Epithelial cell of esophagus (primary cell): ENCODE results near the gene ADAMTSL2.

Experiments used
- DNase-seq: peaks from one replicate; pipeline ENCODE4 v3.0.0; 2010; ENCODE audit warnings: low read depth
- H3K4me3 ChIP-seq: 2 replicates; pipeline ENCODE4 v1.5.1; 2011; ENCODE audit warnings: mild to moderate bottlenecking, low read length, control low read depth
- TF ChIP-seq, protein P1 (sequence below): IDR thresholded peaks from 2 replicates; pipeline ENCODE4 v1.5.1; 2011; ENCODE audit warnings: low read depth, mild to moderate bottlenecking, low read length, control low read depth, inconsistent platforms; ENCODE audit not compliant: insufficient read depth; ENCODE audit errors: missing control alignments

The ADAMTSL2 gene

DNA sequence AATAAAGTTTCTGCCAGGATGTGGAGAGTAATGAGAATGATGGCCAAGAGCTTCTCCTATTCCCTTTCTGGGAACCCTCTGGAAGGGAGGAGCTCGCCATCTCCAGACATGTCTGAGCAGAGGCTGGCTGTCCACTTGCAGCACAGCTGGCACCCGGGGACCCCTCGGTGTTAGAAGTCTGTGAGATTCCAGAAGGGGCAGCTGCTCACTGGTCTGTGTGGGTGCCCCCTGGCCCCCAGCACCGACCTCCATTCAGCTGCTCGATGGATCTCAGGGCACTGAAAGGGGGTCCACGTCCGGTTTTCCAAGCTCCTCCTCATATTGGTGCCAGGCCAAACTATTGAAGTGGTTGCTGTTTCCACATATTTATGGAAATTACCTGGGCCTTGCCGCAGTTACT is 78.3 kb downstream of the ADAMTSL2 start:
- no peak overlapping the region for H3K4me3 ChIP-seq

DNA sequence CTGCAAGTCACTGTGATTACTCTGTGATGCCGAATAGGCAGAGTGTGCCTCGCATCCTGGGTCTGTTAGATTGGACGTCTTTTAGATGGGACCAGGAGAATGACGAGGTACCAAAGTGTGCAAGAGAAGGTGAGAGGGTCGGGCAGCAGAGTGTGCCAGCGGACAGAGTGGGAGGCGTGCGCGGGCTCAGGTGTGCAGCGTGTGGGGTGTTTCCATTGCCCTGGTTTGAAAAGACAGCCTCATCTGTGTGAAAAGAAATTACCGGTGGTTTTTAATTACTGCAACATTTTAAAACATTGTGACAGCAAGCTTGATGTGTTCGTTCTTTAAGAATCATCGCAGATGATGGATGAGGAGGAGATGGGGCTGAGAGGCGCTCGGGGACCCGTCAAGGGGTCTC is 78.9 kb downstream of the ADAMTSL2 start:
- no peak for DNase-seq
- TF ChIP-seq, protein P1, sequence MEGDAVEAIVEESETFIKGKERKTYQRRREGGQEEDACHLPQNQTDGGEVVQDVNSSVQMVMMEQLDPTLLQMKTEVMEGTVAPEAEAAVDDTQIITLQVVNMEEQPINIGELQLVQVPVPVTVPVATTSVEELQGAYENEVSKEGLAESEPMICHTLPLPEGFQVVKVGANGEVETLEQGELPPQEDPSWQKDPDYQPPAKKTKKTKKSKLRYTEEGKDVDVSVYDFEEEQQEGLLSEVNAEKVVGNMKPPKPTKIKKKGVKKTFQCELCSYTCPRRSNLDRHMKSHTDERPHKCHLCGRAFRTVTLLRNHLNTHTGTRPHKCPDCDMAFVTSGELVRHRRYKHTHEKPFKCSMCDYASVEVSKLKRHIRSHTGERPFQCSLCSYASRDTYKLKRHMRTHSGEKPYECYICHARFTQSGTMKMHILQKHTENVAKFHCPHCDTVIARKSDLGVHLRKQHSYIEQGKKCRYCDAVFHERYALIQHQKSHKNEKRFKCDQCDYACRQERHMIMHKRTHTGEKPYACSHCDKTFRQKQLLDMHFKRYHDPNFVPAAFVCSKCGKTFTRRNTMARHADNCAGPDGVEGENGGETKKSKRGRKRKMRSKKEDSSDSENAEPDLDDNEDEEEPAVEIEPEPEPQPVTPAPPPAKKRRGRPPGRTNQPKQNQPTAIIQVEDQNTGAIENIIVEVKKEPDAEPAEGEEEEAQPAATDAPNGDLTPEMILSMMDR = no peak
- no peak overlapping the region for H3K4me3 ChIP-seq

More for the DNA sequence above, 78.3 kb downstream of the ADAMTSL2 start:
- no peak for DNase-seq
- TF ChIP-seq, protein P1 = no peak

DNA sequence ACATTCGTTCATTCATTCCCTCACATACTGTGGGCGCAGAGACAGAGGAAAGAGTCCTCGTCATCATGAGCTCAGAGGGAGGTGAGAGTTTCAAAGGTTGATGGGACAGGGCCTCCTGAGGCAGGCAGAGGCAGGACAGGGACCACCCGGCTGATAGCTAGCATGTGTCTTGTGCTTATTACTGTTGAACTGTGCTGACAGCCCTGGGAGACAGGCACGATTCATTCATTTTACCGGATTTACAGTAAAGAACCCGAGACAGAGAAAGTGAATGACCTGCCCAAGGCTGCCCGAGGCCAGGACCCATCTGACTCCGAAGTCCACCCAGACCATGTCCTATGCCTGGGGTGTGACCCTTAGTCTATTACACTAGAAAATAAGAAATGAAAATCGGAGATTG is 79.6 kb downstream of the ADAMTSL2 start:
- no peak overlapping the region for H3K4me3 ChIP-seq
- TF ChIP-seq, protein P1 = no peak

DNA sequence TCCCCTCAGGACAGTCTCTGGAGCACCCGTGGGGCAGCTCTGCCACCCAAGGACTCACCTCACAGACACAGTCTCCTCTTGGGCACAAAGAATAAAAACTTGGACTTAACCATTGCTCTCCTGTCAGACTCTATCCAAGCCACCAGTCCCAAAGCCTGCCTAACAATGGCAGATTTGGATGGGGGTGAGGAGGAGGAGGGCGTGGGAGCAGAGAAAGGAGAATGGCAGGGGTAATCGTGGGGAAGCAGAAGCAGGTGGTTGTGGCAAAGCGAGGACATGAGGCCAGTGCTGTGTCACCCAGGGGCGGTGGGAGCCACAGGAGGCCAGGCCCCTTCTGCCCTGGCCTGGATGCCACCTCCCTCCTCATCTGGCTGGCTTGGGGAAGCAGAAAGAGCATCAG is 80.2 kb downstream of the ADAMTSL2 start:
- TF ChIP-seq, protein P1 = no peak
- no peak overlapping the region for H3K4me3 ChIP-seq
- no peak for DNase-seq

More for the DNA sequence above, 79.6 kb downstream of the ADAMTSL2 start:
- no peak for DNase-seq

DNA sequence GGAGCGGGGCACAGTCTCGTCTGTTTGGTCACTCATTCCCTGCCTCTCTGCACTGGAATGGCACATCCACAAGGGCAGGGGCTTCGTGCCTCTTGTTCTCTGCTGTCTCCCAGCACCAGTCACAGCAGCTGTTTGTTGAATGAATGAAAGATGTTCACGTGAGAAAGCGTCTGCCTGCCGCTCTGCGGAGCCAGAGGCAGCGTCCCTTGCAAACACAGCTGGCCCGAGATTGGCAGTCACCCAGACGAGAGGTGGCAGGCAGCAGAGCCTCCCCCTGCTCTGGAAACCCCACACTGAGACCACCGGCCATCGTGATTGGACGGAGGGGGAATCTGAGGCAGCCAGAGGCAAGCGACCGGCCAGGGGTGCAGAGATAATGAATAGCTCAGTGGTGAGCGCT is 80.7 kb downstream of the ADAMTSL2 start:
- TF ChIP-seq, protein P1 = no peak
- no peak overlapping the region for H3K4me3 ChIP-seq
- no peak for DNase-seq

DNA sequence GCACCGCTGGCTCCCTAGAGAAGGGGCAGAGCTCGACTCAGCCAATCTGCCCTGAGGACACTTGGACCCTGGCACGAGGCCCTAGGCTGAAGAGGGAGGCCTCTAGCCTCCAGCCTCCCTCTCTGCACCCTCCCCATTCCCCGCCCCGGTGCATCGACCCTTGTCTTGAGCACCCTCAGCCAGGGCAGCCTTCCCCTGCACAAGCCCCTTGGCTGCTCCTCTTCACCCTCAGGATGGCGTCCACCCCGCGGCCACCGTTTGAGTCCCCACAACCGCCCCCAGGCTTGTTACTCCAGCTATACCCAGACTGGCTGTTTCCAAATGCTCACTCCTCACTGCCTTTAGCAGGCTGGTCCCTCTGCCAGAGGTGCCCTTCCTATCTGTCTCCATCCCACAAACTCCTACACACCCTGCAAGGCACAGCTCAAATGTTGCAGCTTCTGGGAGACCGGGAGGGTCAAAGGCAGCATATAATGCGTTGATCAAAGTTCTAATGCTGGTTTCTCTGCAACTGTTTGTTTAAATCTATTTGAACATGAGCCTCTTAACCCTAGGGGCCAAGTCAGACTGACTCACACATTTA is 81.2 kb downstream of the ADAMTSL2 start:
- no peak for DNase-seq
- no peak overlapping the region for H3K4me3 ChIP-seq
- TF ChIP-seq, protein P1 = no peak
